SU-DHL-6 (cell line): Measurements from ENCODE around the gene APBA2.

Experiments
- H2AFZ ChIP-seq: fragments of 200-600 bp; sonication (generic); 2 replicates; pipeline ENCODE4 v1.6.1; 2014; ENCODE audit warnings: low read depth, mild to moderate bottlenecking, moderate library complexity, mixed read lengths, antibody characterized with exemption, low read length; ENCODE audit not compliant: severe bottlenecking
- H3F3A ChIP-seq: fragments of 200-600 bp; shearing (Covaris generic); 2 replicates; pipeline ENCODE4 v1.6.0; 2016; ENCODE audit warnings: antibody characterized with exemption, mild to moderate bottlenecking; ENCODE audit not compliant: insufficient read depth
- H3K27ac ChIP-seq: fragments of 200-600 bp; sonication (generic); 2 replicates; pipeline ENCODE4 v1.5.1; 2016; ENCODE audit warnings: low read depth, mild to moderate bottlenecking, low read length, moderate library complexity, mixed read lengths
- H3K27me3 ChIP-seq: fragments of 200-600 bp; sonication (generic), shearing (Covaris generic); 2 replicates; pipeline ENCODE4 v1.6.0; 2014; ENCODE audit warnings: mild to moderate bottlenecking, low read length
- H3K36me3 ChIP-seq: fragments of 200-600 bp; sonication (generic); 2 replicates; pipeline ENCODE4 v1.6.1; 2014; ENCODE audit warnings: mild to moderate bottlenecking, low read length, mixed read lengths
- H3K4me2 ChIP-seq: fragments of 300-600, 200-600 bp; shearing (Covaris generic), sonication (generic); 2 replicates; pipeline ENCODE4 v1.6.0; 2014; ENCODE audit warnings: low read length, low read depth, mild to moderate bottlenecking; ENCODE audit not compliant: poor library complexity, severe bottlenecking
- H3K4me3 ChIP-seq: fragments of 200-600 bp; sonication (generic); 2 replicates; pipeline ENCODE4 v1.5.1; 2014; ENCODE audit warnings: antibody characterized with exemption, low read length, mild to moderate bottlenecking, mixed read lengths; ENCODE audit not compliant: insufficient read depth, poor library complexity, severe bottlenecking
- H3K79me2 ChIP-seq: fragments of 200-600 bp; sonication (generic); 2 replicates; pipeline ENCODE4 v1.6.1; 2014; ENCODE audit warnings: mild to moderate bottlenecking, low read length, moderate library complexity; ENCODE audit not compliant: insufficient read depth
- H3K9ac ChIP-seq: fragments of 200-600 bp; sonication (generic); 2 replicates; pipeline ENCODE4 v1.7.0; 2014; ENCODE audit warnings: mild to moderate bottlenecking, low read length
- H3K9me2 ChIP-seq: fragments of 200-600 bp; sonication (generic); replicated peaks from 2 replicates; pipeline ENCODE4 v1.6.1; 2014; ENCODE audit warnings: low read length; ENCODE audit not compliant: insufficient read depth
- H3K9me3 ChIP-seq: fragments of 200-600 bp; sonication (generic); 2 replicates; pipeline ENCODE4 v1.6.1; 2014; ENCODE audit warnings: low read length, mixed read lengths; ENCODE audit not compliant: insufficient read depth
- H4K20me1 ChIP-seq: fragments of 200-600 bp; sonication (generic); 2 replicates; pipeline ENCODE4 v1.6.1; 2014; ENCODE audit warnings: low read depth, mild to moderate bottlenecking, antibody characterized with exemption, low read length, moderate library complexity, mixed read lengths
- CTCF ChIP-seq: fragments of 200-600 bp; sonication (generic); IDR thresholded peaks from one replicate; pipeline ENCODE4 v1.5.1; 2017; ENCODE audit warnings: antibody characterized with exemption, mild to moderate bottlenecking, low read length, moderate library complexity; ENCODE audit not compliant: insufficient read depth, poor library complexity, severe bottlenecking
- EZH2phosphoT487 ChIP-seq: fragments of 200-600 bp; sonication (generic), shearing (Covaris generic); conservative IDR thresholded peaks from 2 replicates; pipeline ENCODE4 v1.6.1; 2018; ENCODE audit warnings: mild to moderate bottlenecking, antibody characterized with exemption, low read length, moderate library complexity, mixed read lengths

Gene APBA2

GRCh38 chr15:28977377-28978010, 91.7 kb downstream of the APBA2 start:
- Histone ChIP-seq H3K9ac (no peak overlapping the region), H3F3A (no peaks in the 10 kb centered on the region), H3K27me3 (no peaks in the 10 kb centered on the region), H3K79me2 (no peaks in the 10 kb centered on the region), H3K4me3 (no peak overlapping the region), H3K9me2 (no peaks in the 10 kb centered on the region), H3K9me3 (no peaks in the 10 kb centered on the region), H2AFZ (no peak overlapping the region), H4K20me1 (no peaks in the 10 kb centered on the region), H3K27ac (no peak overlapping the region), H3K4me2 (no peak overlapping the region), H3K36me3 (no peaks in the 10 kb centered on the region)
- no peak for TF ChIP-seq CTCF
- no peak for TF ChIP-seq EZH2phosphoT487

GRCh38 chr15:28978011-28978378, 92.2 kb downstream of the APBA2 start:
- Histone ChIP-seq H3K36me3 (no peaks in the 10 kb centered on the region), H3K27me3 (no peaks in the 10 kb centered on the region), H3K9ac (no peak overlapping the region), H3K4me2 (no peak overlapping the region), H3K9me3 (no peaks in the 10 kb centered on the region), H2AFZ (no peak overlapping the region), H3K79me2 (no peaks in the 10 kb centered on the region), H4K20me1 (no peaks in the 10 kb centered on the region), H3K27ac (no peak overlapping the region), H3K4me3 (no peak overlapping the region), H3F3A (no peaks in the 10 kb centered on the region), H3K9me2 (no peaks in the 10 kb centered on the region)
- no peak for TF ChIP-seq CTCF
- no peak for TF ChIP-seq EZH2phosphoT487

- TF ChIP-seq EZH2phosphoT487 (no peak), CTCF (no peak)
- H3K79me2 ChIP-seq, result no peaks in the 10 kb centered on the region
- no peak overlapping the region for H3K27ac ChIP-seq
- no peaks in the 10 kb centered on the region for H3K9me2 ChIP-seq
- no peak overlapping the region for H3K4me3 ChIP-seq
- H2AFZ ChIP-seq, result no peak overlapping the region
- H3K9ac ChIP-seq, result no peak overlapping the region
- no peaks in the 10 kb centered on the region for H3K36me3 ChIP-seq
- H3K9me3 ChIP-seq, result no peaks in the 10 kb centered on the region
- no peaks in the 10 kb centered on the region for H3F3A ChIP-seq
- no peaks in the 10 kb centered on the region for H4K20me1 ChIP-seq
- no peak overlapping the region for H3K4me2 ChIP-seq
- no peaks in the 10 kb centered on the region for H3K27me3 ChIP-seq
Observed at GRCh38 chr15:28978661-28979060, 92.9 kb downstream of the APBA2 start.
